ENCODE results near the gene RCOR1. TPM values are rescaled to one million over a fixed set of nuclear protein-coding genes. Genes with fewer than 3 reads are reported as not detected.

RCOR1 gene
- total and polyA plus RNA-seq, 11 donors = 2.7 to 20.9 (median 12.1) TPM

GRCh38 chr14:102624666-102625065, 32.2 kb downstream of the RCOR1 start:
- H3K27me3 ChIP-seq = no peaks in the 10 kb centered on the region
- ATAC-seq = no peak
- 98 to 99% (median 98%) methylated on average over 3 of the region's 3 CpGs for WGBS, 4 donors
- no peaks in the 10 kb centered on the region for H3K36me3 ChIP-seq
- TF ChIP-seq CTCF (IDR thresholded peaks at IDR 0.05) = no peak
- TF ChIP-seq POLR2A (IDR thresholded peaks at IDR 0.05) = no peak
- H3K27ac ChIP-seq = no peak overlapping the region
- no peak for DNase-seq
- H3K9me3 ChIP-seq = no peaks in the 10 kb centered on the region
- H3K4me3 ChIP-seq = no peak overlapping the region
- intact Hi-C loops (cut with DNase I) = no loop called here
- peaks cover 0 to 41% (median 7%) of the 10 kb centered on the region in 12 donors for H3K4me1 ChIP-seq

GRCh38 chr14:102625564-102626296, 33.3 kb downstream of the RCOR1 start:
- no peaks in the 10 kb centered on the region for H3K9me3 ChIP-seq
- DNase-seq (no peak), ATAC-seq (no peak)
- WGBS, 4 donors = 94 to 97% (median 95%) methylated on average over 6 of the region's 6 CpGs
- no peak overlapping the region for H3K27ac ChIP-seq
- TF ChIP-seq POLR2A (IDR thresholded peaks at IDR 0.05) (no peak), CTCF (IDR thresholded peaks at IDR 0.05) (no peak)
- intact Hi-C loops (cut with DNase I) = no loop called here
- no peaks in the 10 kb centered on the region for H3K36me3 ChIP-seq
- H3K27me3 ChIP-seq = no peaks in the 10 kb centered on the region
- H3K4me3 ChIP-seq = no peak overlapping the region
- peaks cover 0 to 45% (median 14%) of the 10 kb centered on the region in 12 donors for H3K4me1 ChIP-seq

GRCh38 chr14:102626530-102626929, 34.1 kb downstream of the RCOR1 start:
- Histone ChIP-seq H3K36me3 (no peaks in the 10 kb centered on the region), H3K4me1 (peaks cover 0 to 39% (median 14%) of the 10 kb centered on the region in 12 donors), H3K9me3 (no peaks in the 10 kb centered on the region), H3K27me3 (no peaks in the 10 kb centered on the region), H3K27ac (no peak overlapping the region), H3K4me3 (no peak overlapping the region)
- DNase-seq (no peak), ATAC-seq (no peak)
- WGBS, 4 donors = 75 to 93% (median 89%) methylated on average over 1 of the region's 1 CpG
- intact Hi-C loops (cut with DNase I) = no loop called here
- TF ChIP-seq POLR2A (IDR thresholded peaks at IDR 0.05) (no peak), CTCF (IDR thresholded peaks at IDR 0.05) (no peak)

GRCh38 chr14:102629011-102629444, 36.6 kb downstream of the RCOR1 start:
- TF ChIP-seq POLR2A (IDR thresholded peaks at IDR 0.05) (no peak), CTCF (IDR thresholded peaks at IDR 0.05) (no peak)
- no peaks in the 10 kb centered on the region for H3K36me3 ChIP-seq
- H3K27ac ChIP-seq = peak overlapping the region in 1 of 12 donors; percentile 3
- H3K27me3 ChIP-seq = no peaks in the 10 kb centered on the region
- DNase-seq (peak in 1 of 5 donors; percentile 10), ATAC-seq (peak in 2 of 4 donors; percentile 41 to 77)
- intact Hi-C loops (cut with DNase I) = no loop called here
- no peaks in the 10 kb centered on the region for H3K9me3 ChIP-seq
- H3K4me3 ChIP-seq = no peak overlapping the region
- H3K4me1 ChIP-seq = peaks cover 0 to 25% (median 12%) of the 10 kb centered on the region in 12 donors
- 54 to 64% (median 63%) methylated on average over 8 of the region's 8 CpGs for WGBS, 4 donors

Measured in heart left ventricle (tissue), 16 donors.